ENCODE measurements around the gene ICAM4. TPM values are rescaled to one million over a fixed set of nuclear protein-coding genes. Genes with fewer than 3 reads are reported as not detected.

Gene ICAM4
- total RNA-seq, 1 donor from 2014 or later: 1.3 TPM

DNA sequence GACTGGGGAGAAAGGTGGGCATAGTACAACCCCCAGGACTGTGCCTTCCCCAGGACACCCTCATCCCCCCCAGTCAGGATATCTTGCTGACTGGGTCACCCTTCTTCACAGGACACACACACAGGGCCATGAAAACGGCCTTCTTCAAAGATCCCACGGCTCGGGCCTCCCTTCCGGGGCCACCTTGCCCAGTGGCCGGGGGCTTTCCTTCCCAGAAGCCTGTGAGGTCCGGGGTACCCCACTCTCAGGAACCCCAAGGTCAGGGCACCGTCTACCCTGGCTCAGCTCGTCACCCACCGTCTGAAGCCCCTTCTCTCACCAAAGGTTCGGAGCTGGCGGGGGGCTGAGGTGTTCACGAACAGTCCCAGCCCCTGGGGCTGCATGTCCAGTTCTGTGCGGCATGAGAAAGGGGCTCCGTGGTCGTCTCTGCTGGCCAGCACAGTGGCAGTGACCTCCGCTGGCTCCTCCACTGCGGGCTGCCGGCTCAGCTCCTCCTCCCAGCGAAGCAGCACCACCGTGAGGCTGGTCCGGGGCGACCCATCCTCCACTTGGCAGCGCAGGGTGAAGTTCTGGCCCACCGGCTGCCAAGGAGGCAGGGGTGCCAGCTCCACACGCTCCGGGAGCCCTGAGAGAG is 48.7 kb downstream of the ICAM4 start:
- intact Hi-C loops (cut with micrococcal nuclease): loop anchor here (10.0 kb wide), 1 partner anchor 541 kb away; no protein-coding TSS in a partner anchor

DNA sequence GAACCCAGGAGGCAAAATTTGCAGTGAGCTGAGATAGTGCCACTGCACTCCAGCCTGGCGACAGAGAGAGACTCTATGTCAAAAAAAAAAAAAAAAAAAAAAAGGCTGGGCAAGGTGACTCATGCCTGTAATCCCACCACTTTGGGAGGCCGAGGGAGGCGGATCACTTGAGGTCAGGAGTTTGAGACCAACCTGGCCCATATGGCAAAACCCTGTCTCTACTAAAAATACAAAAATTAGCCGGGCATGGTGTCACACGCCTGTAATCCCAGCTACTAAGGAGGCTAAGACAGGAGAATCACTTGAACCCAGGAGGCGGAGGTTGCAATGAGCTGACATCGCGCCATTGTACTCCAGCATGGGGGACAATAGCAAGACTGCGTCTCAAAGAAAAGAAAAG is 50.0 kb downstream of the ICAM4 start:
- intact Hi-C loops (cut with micrococcal nuclease): loop anchor here (10.0 kb wide), 1 partner anchor 542 kb away; no protein-coding TSS in a partner anchor

Other genes starting within 250 kb of the ICAM4 start
- gene SHFL, start 200.6 kb upstream of the ICAM4 start, total RNA-seq: 101 and 105 TPM in 2 replicates
- gene ANGPTL6, start 184.3 kb upstream of the ICAM4 start, total RNA-seq: 0.88 and 1.7 TPM in 2 replicates
- 83.2 and 88.7 TPM in 2 replicates for gene PPAN, start 180.6 kb upstream of the ICAM4 start, total RNA-seq
- gene P2RY11, start 175.3 kb upstream of the ICAM4 start, total RNA-seq: 30.4 and 32.4 TPM in 2 replicates
- 250 and 269 TPM in 2 replicates for gene EIF3G, start 167.1 kb upstream of the ICAM4 start, total RNA-seq
- 354 and 359 TPM in 2 replicates for gene DNMT1, start 92.0 kb upstream of the ICAM4 start, total RNA-seq
- gene S1PR2, start 55.6 kb upstream of the ICAM4 start, total RNA-seq: 8.3 and 8.8 TPM in 2 replicates
- 76.8 and 81.8 TPM in 2 replicates for gene MRPL4, start 34.7 kb upstream of the ICAM4 start, total RNA-seq
- 68.3 and 72.7 TPM in 2 replicates for gene ICAM1, start 15.8 kb upstream of the ICAM4 start, total RNA-seq
- gene ICAM5, start 3.0 kb downstream of the ICAM4 start, total RNA-seq: 0.10 and 0.37 TPM in 2 replicates
- 2.1 and 3.1 TPM in 2 replicates for gene ZGLP1, start 22.9 kb downstream of the ICAM4 start, total RNA-seq
- 8.6 and 8.8 TPM in 2 replicates for gene FDX2, start 29.1 kb downstream of the ICAM4 start, total RNA-seq
- 69.1 and 76.7 TPM in 2 replicates for gene RAVER1, start 46.6 kb downstream of the ICAM4 start, total RNA-seq
- gene ICAM3, start 52.7 kb downstream of the ICAM4 start, total RNA-seq: 190 and 195 TPM in 2 replicates
- 321 and 336 TPM in 2 replicates for gene TYK2, start 93.6 kb downstream of the ICAM4 start, total RNA-seq
- 253 and 263 TPM in 2 replicates for gene CDC37, start 116.6 kb downstream of the ICAM4 start, total RNA-seq
- gene PDE4A, start 133.6 kb downstream of the ICAM4 start, total RNA-seq: 59.3 and 61.9 TPM in 2 replicates
- 91.4 and 97.7 TPM in 2 replicates for gene KEAP1, start 216.4 kb downstream of the ICAM4 start, total RNA-seq
- gene S1PR5, start 230.5 kb downstream of the ICAM4 start, total RNA-seq: not detected in 2 replicates